HepG2 (cell line): ENCODE data around the gene FBXL13.

ENCODE experiments used
- ATF3 ChIP-seq: sonication (generic); formaldehyde crosslinking; IDR thresholded peaks from 2 replicates; pipeline ENCODE4 v1.4.0; 2020; ENCODE audit warnings: missing genetic modification reagents
- FOXK1 ChIP-seq: sonication (generic); formaldehyde crosslinking; IDR thresholded peaks from 2 replicates; pipeline ENCODE4 v1.4.0; 2020; ENCODE audit warnings: low read depth, missing genetic modification reagents, borderline replicate concordance
- NR1H2 ChIP-seq: sonication (generic); formaldehyde crosslinking; IDR thresholded peaks from 2 replicates; pipeline ENCODE4 v1.8.1; 2022; ENCODE audit warnings: low read depth, missing genetic modification reagents, borderline replicate concordance
- RBAK ChIP-seq: sonication (generic); formaldehyde crosslinking; IDR thresholded peaks from 2 replicates; pipeline ENCODE4 v1.5.1; 2020; ENCODE audit warnings: mild to moderate bottlenecking, missing genetic modification reagents
- REST ChIP-seq, 2 experiments: IDR thresholded peaks; 2 replicates each; pipeline ENCODE4 v1.6.1; 2011 to 2012; ENCODE audit warnings: low read length in 2 of 2, borderline replicate concordance in 1 of 2, low read depth in 1 of 2, mild to moderate bottlenecking in 1 of 2, moderate library complexity in 1 of 2
- TAF1 ChIP-seq: sonication (generic); formaldehyde crosslinking; IDR thresholded peaks from 2 replicates; pipeline ENCODE4 v1.4.0; 2020; ENCODE audit warnings: missing genetic modification reagents
- TCF7 ChIP-seq: sonication (generic); IDR thresholded peaks from 2 replicates; pipeline ENCODE4 v1.6.1; 2016; ENCODE audit warnings: antibody characterized with exemption, low read depth
- ZNF678 ChIP-seq: sonication (generic); formaldehyde crosslinking; IDR thresholded peaks from 2 replicates; pipeline ENCODE4 v1.4.0; 2020; ENCODE audit warnings: mild to moderate bottlenecking, missing genetic modification reagents
- ZNF737 ChIP-seq: sonication (generic); formaldehyde crosslinking; IDR thresholded peaks from 2 replicates; pipeline ENCODE4 v1.5.0; 2020; ENCODE audit warnings: missing genetic modification reagents, mild to moderate bottlenecking, borderline replicate concordance
- ZNF83 ChIP-seq: sonication (generic); formaldehyde crosslinking; IDR thresholded peaks from 2 replicates; pipeline ENCODE4 v1.4.0; 2020; ENCODE audit warnings: missing genetic modification reagents, mild to moderate bottlenecking, borderline replicate concordance

- TF ChIP-seq FOXK1 (CRISPR knock-in tag) (no peak), TAF1 (CRISPR knock-in tag) (no peak), ZNF83 (CRISPR knock-in tag) (no peak), ZNF737 (CRISPR knock-in tag) (no peak), TCF7 (no peak), NR1H2 (CRISPR knock-in tag) (no peak), ATF3 (CRISPR knock-in tag) (no peak), REST (IDR thresholded peaks at IDR 0.05; ENCODE audit: borderline replicate concordance in 1 of 2, low read depth in 1 of 2, low read length in 2 of 2) (no peak), ZNF678 (CRISPR knock-in tag) (no peak), RBAK (CRISPR knock-in tag) (no peak)
Observed at GRCh38 chr7:103010211-103010610, 64.4 kb downstream of the FBXL13 start.
